Fibroblast of villous mesenchyme (primary cell): ENCODE results near the gene CSF2. TPM values are rescaled to one million over a fixed set of nuclear protein-coding genes. Genes with fewer than 3 reads are reported as not detected.
"Not testable (repeated sequence)": the region's sequence is repeated elsewhere in the genome, so short reads cannot be mapped to it uniquely, and the experiment has no call there.

Experiments used
- DNase-seq: peaks from one replicate; pipeline ENCODE4 v3.0.0-alpha.2; 2010; ENCODE audit warnings: low read depth
- H3K4me3 ChIP-seq: 2 replicates; pipeline ENCODE4 v1.5.1; 2011; ENCODE audit warnings: low read depth, mild to moderate bottlenecking, low read length
- CTCF ChIP-seq: IDR thresholded peaks from 2 replicates; pipeline ENCODE4 v1.5.1; 2012; ENCODE audit warnings: low read depth, mild to moderate bottlenecking, low read length; ENCODE audit not compliant: insufficient read depth
- total RNA-seq: library from RNA; depleted of rRNA; stranded (reverse); fragments of >200 nt; gene quantifications from 2 replicates; pipeline ENCODE4 v1.2.3, GENCODE V29; 2012

The CSF2 gene
- total RNA-seq, 1 donor, result 0.43 TPM

- H3K4me3 ChIP-seq, result no peak overlapping the region
- no peak for DNase-seq
- no peak for TF ChIP-seq CTCF
Measured at GRCh38 chr5:132110195-132110594, 36.6 kb downstream of the CSF2 start.

GRCh38 chr5:132110930-132111329 lies 37.3 kb downstream of the CSF2 start:
- no peak for TF ChIP-seq CTCF
- DNase-seq, result no peak
- H3K4me3 ChIP-seq, result no peak overlapping the region

GRCh38 chr5:132112111-132112510 lies 38.5 kb downstream of the CSF2 start:
- DNase-seq, result no peak
- no peak overlapping the region for H3K4me3 ChIP-seq
- TF ChIP-seq CTCF, result no peak

GRCh38 chr5:132114150-132115121 lies 40.8 kb downstream of the CSF2 start:
- no peak for DNase-seq
- H3K4me3 ChIP-seq, result no peak overlapping the region
- no peak for TF ChIP-seq CTCF

GRCh38 chr5:132115375-132115774 lies 41.8 kb downstream of the CSF2 start:
- no peak overlapping the region for H3K4me3 ChIP-seq
- no peak for DNase-seq
- no peak for TF ChIP-seq CTCF

GRCh38 chr5:132116072-132116471 lies 42.5 kb downstream of the CSF2 start:
- no peak for TF ChIP-seq CTCF
- no peak overlapping the region for H3K4me3 ChIP-seq
- no peak for DNase-seq

- H3K4me3 ChIP-seq, result not testable (repeated sequence)
Measured at GRCh38 chr5:132116909-132117489, 43.4 kb downstream of the CSF2 start.

GRCh38 chr5:132120717-132121116 lies 47.1 kb downstream of the CSF2 start:
- not testable (repeated sequence) for DNase-seq, H3K4me3 ChIP-seq

More at GRCh38 chr5:132116909-132117489, 43.4 kb downstream of the CSF2 start:
- not testable (repeated sequence) for DNase-seq

GRCh38 chr5:132122971-132123370 lies 49.4 kb downstream of the CSF2 start:
- H3K4me3 ChIP-seq, DNase-seq: not testable (repeated sequence)

- not testable (repeated sequence) for DNase-seq, H3K4me3 ChIP-seq
Measured at GRCh38 chr5:132123578-132123977, 50.0 kb downstream of the CSF2 start.
